CD4-positive, alpha-beta T cell treated with Interleukin-6 for 4 hours (primary cell): ENCODE data around the gene ADGRA3.

Experiments
- DNase-seq: peaks from one replicate; pipeline ENCODE4 v3.0.0-alpha.2; 2020; ENCODE audit warnings: mixed read lengths

Gene ADGRA3

DNA sequence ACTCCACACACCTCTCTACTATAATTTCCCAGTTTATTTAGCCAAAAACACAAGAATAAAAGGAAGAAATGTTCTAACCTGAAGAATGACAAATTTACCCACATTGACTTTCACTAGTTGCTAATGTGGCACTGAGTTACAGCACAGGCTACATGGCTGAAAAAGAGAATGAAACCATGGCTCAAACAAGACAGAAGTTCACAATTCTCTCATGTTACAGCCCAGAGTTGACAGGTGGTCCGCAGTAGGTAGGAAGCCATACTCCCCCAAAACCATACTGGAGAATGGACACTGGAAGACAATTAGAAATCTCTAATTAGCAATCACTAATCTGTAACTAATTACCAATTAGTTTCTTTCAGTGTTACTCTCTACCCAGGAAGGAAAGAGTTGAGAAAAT lies 170.8 kb downstream of the ADGRA3 start:
- DNase-seq = no peak

DNA sequence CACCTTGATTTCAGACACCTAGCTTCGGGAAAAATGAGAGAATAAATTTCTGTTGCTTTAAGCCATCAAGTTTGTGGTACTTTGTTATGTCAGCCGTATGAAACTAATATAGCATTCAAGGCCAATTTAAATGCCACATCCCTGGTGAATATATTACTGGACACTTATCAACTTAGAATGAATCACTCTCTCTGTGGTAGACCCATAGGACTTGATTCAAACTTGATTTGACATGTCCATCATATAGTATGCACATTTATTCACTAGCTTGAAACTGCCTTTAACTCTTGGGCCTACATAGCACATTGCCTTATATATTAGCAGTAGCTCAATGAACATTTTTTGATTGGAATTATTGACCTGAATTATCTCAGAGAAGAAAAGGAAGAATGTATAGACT lies 172.3 kb downstream of the ADGRA3 start:
- DNase-seq = no peak

DNA sequence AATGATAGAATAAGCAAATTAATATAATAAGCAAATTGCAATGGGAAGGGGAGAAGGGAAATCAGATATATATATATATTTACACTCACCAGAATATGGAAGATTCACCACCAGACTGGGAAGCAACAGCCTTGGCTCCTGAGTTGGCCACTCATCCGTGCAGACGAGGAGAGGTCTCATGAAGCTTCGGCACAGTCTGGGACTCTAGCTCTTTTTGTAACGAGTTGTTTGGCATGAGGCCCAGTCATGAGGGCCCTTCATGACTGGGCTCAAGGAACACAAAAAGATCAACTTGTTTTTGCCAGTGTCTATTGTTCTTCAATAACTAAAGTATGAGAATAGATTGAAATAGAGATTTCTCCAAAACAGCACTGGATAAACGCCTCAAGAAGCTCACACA lies 176.4 kb downstream of the ADGRA3 start:
- no peak for DNase-seq

DNA sequence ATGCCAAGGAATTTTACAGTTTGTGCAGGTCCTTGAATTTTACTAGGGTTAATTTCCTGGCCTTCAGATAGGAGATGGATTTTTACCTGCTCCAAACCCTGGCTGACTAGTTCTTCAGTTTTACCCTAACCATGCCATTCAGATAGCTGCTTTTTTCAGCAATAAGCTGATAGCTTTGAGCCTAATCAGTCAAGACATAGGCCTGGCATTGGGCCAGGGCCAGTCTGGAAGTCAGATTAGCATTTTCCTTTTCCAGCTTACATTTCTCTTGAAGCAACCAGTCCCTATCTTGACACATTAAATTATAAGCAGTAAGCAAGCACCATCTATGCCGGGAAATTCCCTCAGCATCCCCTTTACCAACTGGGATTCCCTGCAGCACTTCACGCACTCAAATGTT lies 177.1 kb downstream of the ADGRA3 start:
- DNase-seq = no peak
